ENCODE measurements around the gene LYSMD1. TPM values are rescaled to one million over a fixed set of nuclear protein-coding genes. Genes with fewer than 3 reads are reported as not detected.

The LYSMD1 gene
- total RNA-seq, 1 donor from 2014 or later = 21.1 TPM

GRCh38 chr1:151131701-151132334 is 33.9 kb downstream of the LYSMD1 start:
- Histone ChIP-seq H3K36me3 (no peaks in the 10 kb centered on the region), H3K4me1 (peaks cover 19% of the 10 kb centered on the region), H3K27me3 (no peaks in the 10 kb centered on the region), H3K9me3 (no peaks in the 10 kb centered on the region), H3K27ac (peak overlapping the region; percentile 71), H3K4me3 (peak overlapping the region; percentile 46 to 50)
- intact Hi-C loops (cut with DNase I) = no loop called here
- DNase-seq (ENCODE audit: extremely low spot score in 2 of 2) = no peak
- TF ChIP-seq POLR2AphosphoS5 (IDR thresholded peaks at IDR 0.05; ENCODE audit: insufficient read depth in 1 of 2, low read depth in 1 of 2) = no peak
- no peak for TF ChIP-seq POLR2A (IDR thresholded peaks at IDR 0.05)
- no peak for TF ChIP-seq CTCF (IDR thresholded peaks at IDR 0.05)

DNA sequence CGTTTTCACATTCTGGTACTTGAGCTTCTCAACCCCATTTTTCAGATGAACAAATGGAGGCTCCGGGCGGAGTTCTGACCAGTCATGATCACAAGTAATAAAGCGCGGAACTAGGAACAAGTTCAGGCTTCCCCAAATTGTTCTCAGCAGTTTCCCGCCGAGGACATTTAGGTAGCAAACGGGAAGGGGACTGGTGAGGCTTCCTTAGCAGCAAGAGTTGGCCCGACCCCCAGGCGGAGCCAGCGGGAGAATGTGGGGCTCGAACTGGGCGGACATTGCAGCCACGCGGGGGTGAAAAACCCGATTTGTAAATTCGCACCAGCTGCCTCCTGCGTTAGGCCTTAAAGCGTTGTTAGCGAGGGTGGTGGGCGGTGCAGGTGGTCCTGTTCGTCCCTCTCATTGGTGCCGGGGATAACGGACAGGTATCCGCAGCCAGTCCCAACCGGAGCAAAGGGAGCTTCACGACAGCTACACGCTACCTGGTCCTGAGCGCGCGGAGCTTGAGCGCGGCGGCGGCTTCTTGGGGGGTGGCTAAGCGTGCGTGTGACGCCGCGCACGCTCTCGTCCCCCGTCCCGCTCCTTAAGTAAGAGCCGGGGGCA is 34.6 kb downstream of the LYSMD1 start:
- H3K36me3 ChIP-seq = no peaks in the 10 kb centered on the region
- peak; percentile 64 to 76 for TF ChIP-seq POLR2AphosphoS5 (IDR thresholded peaks at IDR 0.05; ENCODE audit: insufficient read depth in 1 of 2, low read depth in 1 of 2)
- no peak for TF ChIP-seq CTCF (IDR thresholded peaks at IDR 0.05)
- H3K4me3 ChIP-seq = peak overlapping the region; percentile 46 to 50

DNA sequence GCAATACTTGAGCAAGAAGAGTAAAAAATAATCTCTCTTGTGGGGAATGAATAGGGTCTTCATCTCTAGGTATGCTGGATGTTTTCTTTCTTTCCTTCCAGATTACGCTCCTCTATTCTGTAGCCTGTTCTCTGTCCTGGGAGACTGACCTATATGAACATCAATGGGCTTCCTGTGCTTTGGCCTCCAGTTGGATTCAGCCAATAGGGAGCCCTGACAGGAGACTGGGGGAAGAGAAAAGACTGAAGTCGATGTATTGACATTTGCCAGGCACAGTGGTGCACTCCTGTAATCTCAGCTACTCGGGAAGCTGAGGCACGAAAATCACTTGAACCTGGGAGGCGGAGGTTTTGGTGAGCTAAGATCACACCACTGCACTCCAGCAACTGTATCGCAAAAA is 36.9 kb downstream of the LYSMD1 start:
- intact Hi-C loops (cut with DNase I) = no loop called here
- H3K4me1 ChIP-seq = peaks cover 19% of the 10 kb centered on the region
- no peak overlapping the region for H3K4me3 ChIP-seq
- H3K27ac ChIP-seq = no peak overlapping the region
- H3K27me3 ChIP-seq = no peaks in the 10 kb centered on the region
- H3K9me3 ChIP-seq = no peaks in the 10 kb centered on the region
- H3K36me3 ChIP-seq = no peaks in the 10 kb centered on the region
- TF ChIP-seq CTCF (IDR thresholded peaks at IDR 0.05) (no peak), POLR2AphosphoS5 (IDR thresholded peaks at IDR 0.05; ENCODE audit: insufficient read depth in 1 of 2, low read depth in 1 of 2) (no peak), POLR2A (IDR thresholded peaks at IDR 0.05) (no peak)
- DNase-seq (ENCODE audit: extremely low spot score in 2 of 2) = no peak

More for the DNA sequence above, 34.6 kb downstream of the LYSMD1 start:
- peaks cover 19% of the 10 kb centered on the region for H3K4me1 ChIP-seq
- no peaks in the 10 kb centered on the region for H3K9me3 ChIP-seq
- no peaks in the 10 kb centered on the region for H3K27me3 ChIP-seq
- peak in 1 of 2 donors; percentile 97 for DNase-seq (ENCODE audit: extremely low spot score in 2 of 2)
- intact Hi-C loops (cut with DNase I) = no loop called here
- H3K27ac ChIP-seq = peak overlapping the region; percentile 71

- no peak for DNase-seq (ENCODE audit: extremely low spot score in 2 of 2)
Measured at GRCh38 chr1:151124763-151125403, 40.8 kb downstream of the LYSMD1 start.

More at GRCh38 chr1:151124763-151125403, 40.8 kb downstream of the LYSMD1 start:
- no peak overlapping the region for H3K4me3 ChIP-seq
- intact Hi-C loops (cut with DNase I) = no loop called here
- H3K27me3 ChIP-seq = no peaks in the 10 kb centered on the region
- H3K27ac ChIP-seq = no peak overlapping the region
- H3K36me3 ChIP-seq = peaks cover 0 to 5% of the 10 kb centered on the region in 2 donors
- no peaks in the 10 kb centered on the region for H3K9me3 ChIP-seq
- TF ChIP-seq POLR2A (IDR thresholded peaks at IDR 0.05) (no peak), POLR2AphosphoS5 (IDR thresholded peaks at IDR 0.05; ENCODE audit: insufficient read depth in 1 of 2, low read depth in 1 of 2) (no peak), CTCF (IDR thresholded peaks at IDR 0.05) (no peak)
- H3K4me1 ChIP-seq = no peaks in the 10 kb centered on the region
